GM23338 (cell line): Measurements from ENCODE around the gene KRTCAP2. TPM values are rescaled to one million over a fixed set of nuclear protein-coding genes. Genes with fewer than 3 reads are reported as not detected.

Experiments used
- ATAC-seq: fragments of 200-7000 bp; cut with Tn5 transposase; 3 replicates; pipeline ENCODE4 v1.9.1; 2020
- DNase-seq: peaks from one replicate; pipeline ENCODE4 v3.0.0-alpha.2; 2015; ENCODE audit warnings: low spot score
- H2AFZ ChIP-seq: fragments of 200-600 bp; sonication (generic); 2 replicates; pipeline ENCODE4 v1.8.0; 2016; ENCODE audit warnings: antibody characterized with exemption, mild to moderate bottlenecking, moderate library complexity
- H3F3A ChIP-seq: fragments of 200-600 bp; sonication (generic); replicated peaks from 2 replicates; pipeline ENCODE4 v1.8.0; 2017; ENCODE audit warnings: antibody characterized with exemption, mixed run types, low read depth
- H3K27ac ChIP-seq: fragments of 200-600 bp; sonication (generic); 2 replicates; pipeline ENCODE4 v1.6.1; 2016; ENCODE audit warnings: low read depth
- H3K27me3 ChIP-seq: fragments of 200-600 bp; sonication (generic); 2 replicates; pipeline ENCODE4 v1.8.0; 2016; ENCODE audit warnings: mild to moderate bottlenecking, mixed run types, moderate library complexity; ENCODE audit not compliant: insufficient read depth
- H3K36me3 ChIP-seq: fragments of 200-600 bp; sonication (generic); 2 replicates; pipeline ENCODE4 v1.8.0; 2016; ENCODE audit warnings: mild to moderate bottlenecking; ENCODE audit not compliant: insufficient read depth
- H3K4me1 ChIP-seq: fragments of 200-600 bp; sonication (generic); 2 replicates; pipeline ENCODE4 v1.8.0; 2016; ENCODE audit warnings: mild to moderate bottlenecking, moderate library complexity; ENCODE audit not compliant: insufficient read depth
- H3K4me2 ChIP-seq: fragments of 200-600 bp; sonication (generic); 2 replicates; pipeline ENCODE4 v1.7.1; 2017; ENCODE audit warnings: mixed run types
- H3K4me3 ChIP-seq: fragments of 200-600 bp; sonication (generic); 2 replicates; pipeline ENCODE4 v1.6.1; 2016; ENCODE audit warnings: mixed run types
- H3K79me2 ChIP-seq: fragments of 200-600 bp; sonication (generic); replicated peaks from 2 replicates; pipeline ENCODE4 v1.8.0; 2017; ENCODE audit warnings: mild to moderate bottlenecking; ENCODE audit not compliant: insufficient read depth
- H3K9me2 ChIP-seq: fragments of 200-600 bp; sonication (generic); 2 replicates; pipeline ENCODE4 v1.8.0; 2017; ENCODE audit not compliant: insufficient read depth
- H4K20me1 ChIP-seq: fragments of 200-600 bp; sonication (generic); replicated peaks from 2 replicates; pipeline ENCODE4 v1.8.0; 2017; ENCODE audit warnings: mild to moderate bottlenecking; ENCODE audit not compliant: insufficient read depth
- H3K27ac Mint-ChIP-seq: 2 replicates; pipeline ENCODE4 v1.8.0; 2020; ENCODE audit warnings: inconsistent platforms, mild to moderate bottlenecking, moderate library complexity, mixed read lengths
- H3K27me3 Mint-ChIP-seq: 3 replicates; pipeline ENCODE4 v1.8.0; 2022; ENCODE audit warnings: low read depth, mild to moderate bottlenecking, moderate library complexity, mixed read lengths, inconsistent platforms; ENCODE audit not compliant: insufficient read depth, poor library complexity
- H3K36me3 Mint-ChIP-seq: 3 replicates; pipeline ENCODE4 v1.8.0; 2021; ENCODE audit warnings: low read depth, mild to moderate bottlenecking, inconsistent platforms, moderate library complexity, mixed read lengths
- H3K4me1 Mint-ChIP-seq: 3 replicates; pipeline ENCODE4 v1.8.0; 2020; ENCODE audit warnings: mild to moderate bottlenecking, inconsistent platforms, mixed read lengths
- H3K4me3 Mint-ChIP-seq: 3 replicates; pipeline ENCODE4 v1.8.0; 2021; ENCODE audit warnings: moderate library complexity, mild to moderate bottlenecking, inconsistent platforms, mixed read lengths
- H3K9me3 Mint-ChIP-seq: 3 replicates; pipeline ENCODE4 v1.8.0; 2020; ENCODE audit warnings: moderate library complexity, mild to moderate bottlenecking, inconsistent platforms, mixed read lengths
- EZH2 ChIP-seq: fragments of 200-600 bp; sonication (generic); IDR thresholded peaks from one replicate; pipeline ENCODE4 v1.8.0; 2017; ENCODE audit warnings: antibody characterized with exemption, mild to moderate bottlenecking, low read depth; ENCODE audit not compliant: unreplicated experiment
- EZH2phosphoT487 ChIP-seq: fragments of 200-600 bp; sonication (generic); IDR thresholded peaks from one replicate; pipeline ENCODE4 v1.8.1; 2018; ENCODE audit warnings: antibody characterized with exemption; ENCODE audit not compliant: unreplicated experiment
- NANOG ChIP-seq: IDR thresholded peaks from 2 replicates; pipeline ENCODE4 v1.6.1; 2016; ENCODE audit warnings: antibody characterized with exemption, borderline replicate concordance
- REST ChIP-seq: IDR thresholded peaks from one replicate; pipeline ENCODE4 v1.6.1; 2018; ENCODE audit warnings: antibody characterized with exemption; ENCODE audit not compliant: unreplicated experiment
- STAT1 ChIP-seq: IDR thresholded peaks from one replicate; pipeline ENCODE4 v1.6.1; 2016; ENCODE audit warnings: antibody characterized with exemption; ENCODE audit not compliant: unreplicated experiment
- polyA plus RNA-seq: library from polyadenylated mRNA; unstranded; fragments of >200 nt; fragmentation: Nextera tagmentation; extraction: Ambion mirVana; gene quantifications from 2 replicates; pipeline ENCODE4 v1.2.1, GENCODE V29; 2016
- total RNA-seq: library from RNA; depleted of rRNA; stranded (reverse); fragments of >200 nt; shearing (Covaris generic); gene quantifications from 2 replicates; pipeline ENCODE4 v1.2.3, GENCODE V29; 2014
- TF ChIP-seq, protein P1 (sequence below): fragments of 250-450 bp; sonication (Bioruptor Pico); IDR thresholded peaks from 2 replicates; pipeline ENCODE4 v1.5.0; 2020; ENCODE audit warnings: mild to moderate bottlenecking, moderate library complexity
- TF ChIP-seq, protein P2 (sequence below), 2 experiments: fragments of 200-600 bp in 1 of 2; sonication (generic) in 1 of 2; conservative IDR thresholded peaks; 2 replicates each; pipeline versions ENCODE4 v1.5.1 to v1.6.1; 2016 to 2017; ENCODE audit warnings: antibody characterized with exemption in 2 of 2, low read depth in 2 of 2, mild to moderate bottlenecking in 2 of 2, moderate library complexity in 1 of 2

The KRTCAP2 gene
- total and polyA plus RNA-seq, 2 experiments from 2014 or later, result 106 to 579 TPM

- Histone ChIP-seq H3K27me3 (no peaks in the 10 kb centered on the region), H2AFZ (no peak overlapping the region), H4K20me1 (no peaks in the 10 kb centered on the region), H3K79me2 (no peaks in the 10 kb centered on the region), H3K4me2 (peak overlapping the region; percentile 43; the same call in 1 of the 2 replicates), H3K36me3 (no peaks in the 10 kb centered on the region), H3K27ac (no peak overlapping the region), H3F3A (0 out of 2 replicates have a peak, but pooled peaks cover 3% of the 10 kb centered on the region), H3K9me2 (no peaks in the 10 kb centered on the region), H3K4me1 (peaks cover 17% of the 10 kb centered on the region), H3K4me3 (no peak overlapping the region)
- no peak for DNase-seq
- H3K4me3 Mint-ChIP-seq, result peak overlapping the region; percentile 11; the same call in 1 of the 3 replicates
- peak overlapping the region; percentile 44 for H3K27ac Mint-ChIP-seq
- peaks cover 23% of the 10 kb centered on the region for H3K36me3 Mint-ChIP-seq
- peaks cover 20% of the 10 kb centered on the region for H3K27me3 Mint-ChIP-seq
- TF ChIP-seq NANOG, result no peak
- TF ChIP-seq EZH2phosphoT487, result no peak
- no peak for TF ChIP-seq STAT1
- no peak for TF ChIP-seq REST
- no peak for TF ChIP-seq EZH2
- TF ChIP-seq, protein P1, sequence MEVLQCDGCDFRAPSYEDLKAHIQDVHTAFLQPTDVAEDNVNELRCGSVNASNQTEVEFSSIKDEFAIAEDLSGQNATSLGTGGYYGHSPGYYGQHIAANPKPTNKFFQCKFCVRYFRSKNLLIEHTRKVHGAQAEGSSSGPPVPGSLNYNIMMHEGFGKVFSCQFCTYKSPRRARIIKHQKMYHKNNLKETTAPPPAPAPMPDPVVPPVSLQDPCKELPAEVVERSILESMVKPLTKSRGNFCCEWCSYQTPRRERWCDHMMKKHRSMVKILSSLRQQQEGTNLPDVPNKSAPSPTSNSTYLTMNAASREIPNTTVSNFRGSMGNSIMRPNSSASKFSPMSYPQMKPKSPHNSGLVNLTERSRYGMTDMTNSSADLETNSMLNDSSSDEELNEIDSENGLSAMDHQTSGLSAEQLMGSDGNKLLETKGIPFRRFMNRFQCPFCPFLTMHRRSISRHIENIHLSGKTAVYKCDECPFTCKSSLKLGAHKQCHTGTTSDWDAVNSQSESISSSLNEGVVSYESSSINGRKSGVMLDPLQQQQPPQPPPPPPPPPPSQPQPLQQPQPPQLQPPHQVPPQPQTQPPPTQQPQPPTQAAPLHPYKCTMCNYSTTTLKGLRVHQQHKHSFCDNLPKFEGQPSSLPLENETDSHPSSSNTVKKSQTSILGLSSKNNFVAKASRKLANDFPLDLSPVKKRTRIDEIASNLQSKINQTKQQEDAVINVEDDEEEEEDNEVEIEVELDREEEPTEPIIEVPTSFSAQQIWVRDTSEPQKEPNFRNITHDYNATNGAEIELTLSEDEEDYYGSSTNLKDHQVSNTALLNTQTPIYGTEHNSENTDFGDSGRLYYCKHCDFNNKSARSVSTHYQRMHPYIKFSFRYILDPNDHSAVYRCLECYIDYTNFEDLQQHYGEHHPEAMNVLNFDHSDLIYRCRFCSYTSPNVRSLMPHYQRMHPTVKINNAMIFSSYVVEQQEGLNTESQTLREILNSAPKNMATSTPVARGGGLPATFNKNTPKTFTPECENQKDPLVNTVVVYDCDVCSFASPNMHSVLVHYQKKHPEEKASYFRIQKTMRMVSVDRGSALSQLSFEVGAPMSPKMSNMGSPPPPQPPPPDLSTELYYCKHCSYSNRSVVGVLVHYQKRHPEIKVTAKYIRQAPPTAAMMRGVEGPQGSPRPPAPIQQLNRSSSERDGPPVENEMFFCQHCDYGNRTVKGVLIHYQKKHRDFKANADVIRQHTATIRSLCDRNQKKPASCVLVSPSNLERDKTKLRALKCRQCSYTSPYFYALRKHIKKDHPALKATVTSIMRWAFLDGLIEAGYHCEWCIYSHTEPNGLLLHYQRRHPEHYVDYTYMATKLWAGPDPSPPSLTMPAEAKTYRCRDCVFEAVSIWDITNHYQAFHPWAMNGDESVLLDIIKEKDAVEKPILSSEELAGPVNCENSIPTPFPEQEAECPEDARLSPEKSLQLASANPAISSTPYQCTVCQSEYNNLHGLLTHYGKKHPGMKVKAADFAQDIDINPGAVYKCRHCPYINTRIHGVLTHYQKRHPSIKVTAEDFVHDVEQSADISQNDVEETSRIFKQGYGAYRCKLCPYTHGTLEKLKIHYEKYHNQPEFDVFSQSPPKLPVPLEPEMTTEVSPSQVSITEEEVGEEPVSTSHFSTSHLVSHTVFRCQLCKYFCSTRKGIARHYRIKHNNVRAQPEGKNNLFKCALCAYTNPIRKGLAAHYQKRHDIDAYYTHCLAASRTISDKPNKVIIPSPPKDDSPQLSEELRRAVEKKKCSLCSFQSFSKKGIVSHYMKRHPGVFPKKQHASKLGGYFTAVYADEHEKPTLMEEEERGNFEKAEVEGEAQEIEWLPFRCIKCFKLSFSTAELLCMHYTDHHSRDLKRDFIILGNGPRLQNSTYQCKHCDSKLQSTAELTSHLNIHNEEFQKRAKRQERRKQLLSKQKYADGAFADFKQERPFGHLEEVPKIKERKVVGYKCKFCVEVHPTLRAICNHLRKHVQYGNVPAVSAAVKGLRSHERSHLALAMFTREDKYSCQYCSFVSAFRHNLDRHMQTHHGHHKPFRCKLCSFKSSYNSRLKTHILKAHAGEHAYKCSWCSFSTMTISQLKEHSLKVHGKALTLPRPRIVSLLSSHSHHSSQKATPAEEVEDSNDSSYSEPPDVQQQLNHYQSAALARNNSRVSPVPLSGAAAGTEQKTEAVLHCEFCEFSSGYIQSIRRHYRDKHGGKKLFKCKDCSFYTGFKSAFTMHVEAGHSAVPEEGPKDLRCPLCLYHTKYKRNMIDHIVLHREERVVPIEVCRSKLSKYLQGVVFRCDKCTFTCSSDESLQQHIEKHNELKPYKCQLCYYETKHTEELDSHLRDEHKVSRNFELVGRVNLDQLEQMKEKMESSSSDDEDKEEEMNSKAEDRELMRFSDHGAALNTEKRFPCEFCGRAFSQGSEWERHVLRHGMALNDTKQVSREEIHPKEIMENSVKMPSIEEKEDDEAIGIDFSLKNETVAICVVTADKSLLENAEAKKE, result no peak
- TF ChIP-seq, protein P2, sequence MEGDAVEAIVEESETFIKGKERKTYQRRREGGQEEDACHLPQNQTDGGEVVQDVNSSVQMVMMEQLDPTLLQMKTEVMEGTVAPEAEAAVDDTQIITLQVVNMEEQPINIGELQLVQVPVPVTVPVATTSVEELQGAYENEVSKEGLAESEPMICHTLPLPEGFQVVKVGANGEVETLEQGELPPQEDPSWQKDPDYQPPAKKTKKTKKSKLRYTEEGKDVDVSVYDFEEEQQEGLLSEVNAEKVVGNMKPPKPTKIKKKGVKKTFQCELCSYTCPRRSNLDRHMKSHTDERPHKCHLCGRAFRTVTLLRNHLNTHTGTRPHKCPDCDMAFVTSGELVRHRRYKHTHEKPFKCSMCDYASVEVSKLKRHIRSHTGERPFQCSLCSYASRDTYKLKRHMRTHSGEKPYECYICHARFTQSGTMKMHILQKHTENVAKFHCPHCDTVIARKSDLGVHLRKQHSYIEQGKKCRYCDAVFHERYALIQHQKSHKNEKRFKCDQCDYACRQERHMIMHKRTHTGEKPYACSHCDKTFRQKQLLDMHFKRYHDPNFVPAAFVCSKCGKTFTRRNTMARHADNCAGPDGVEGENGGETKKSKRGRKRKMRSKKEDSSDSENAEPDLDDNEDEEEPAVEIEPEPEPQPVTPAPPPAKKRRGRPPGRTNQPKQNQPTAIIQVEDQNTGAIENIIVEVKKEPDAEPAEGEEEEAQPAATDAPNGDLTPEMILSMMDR (conservative IDR thresholded peaks at IDR 0.05; ENCODE audit: low read depth in 2 of 2), result no peak
- ATAC-seq, result no peak
- H3K4me1 Mint-ChIP-seq, result peaks cover 30% of the 10 kb centered on the region
- 0 out of 3 replicates have a peak, but pooled peaks cover 2% of the 10 kb centered on the region for H3K9me3 Mint-ChIP-seq
Observed at GRCh38 chr1:155185783-155186066, 12.6 kb upstream of the KRTCAP2 start.
